H1 (cell line): ENCODE measurements around the gene SRPK3. TPM values are rescaled to one million over a fixed set of nuclear protein-coding genes. Genes with fewer than 3 reads are reported as not detected.

Experiments used
- CTCF ChIA-PET: fragments of 300-600 bp; sonication (Branson Sonifier 250); formaldehyde crosslinking; loops from one replicate; lab custom pipeline; 2021; ENCODE audit not compliant: partially characterized antibody; lab: Charles Lee
- POLR2A ChIA-PET: fragments of 300-600 bp; sonication (Branson Sonifier 250); formaldehyde crosslinking; loops from one replicate; lab custom pipeline; 2021; ENCODE audit warnings: inconsistent platforms; ENCODE audit not compliant: partially characterized antibody; lab: Charles Lee
- DNase-seq, 2 experiments: peaks; one replicate each; pipeline versions ENCODE4 v3.0.0 to v3.0.0-alpha.2; 2010 to 2022; ENCODE audit warnings: low spot score in 2 of 2, low read depth in 1 of 2, mixed read lengths in 1 of 2
- FAIRE-seq: peaks from 2 replicates; lab custom pipeline; 2011; peaks lifted over from hg19 to GRCh38; lab: Jason Lieb, UNC
- H2AFZ ChIP-seq: 2 replicates; pipeline ENCODE4 v1.8.1; 2012; ENCODE audit warnings: low read length, inconsistent platforms
- H2AK5ac ChIP-seq: 2 replicates; pipeline ENCODE4 v1.6.1; 2013; ENCODE audit warnings: low read depth, low read length
- H2BK120ac ChIP-seq: replicated peaks from 2 replicates; pipeline ENCODE3; 2013; ENCODE audit warnings: low read depth, low read length, inconsistent platforms
- H2BK12ac ChIP-seq: 2 replicates; pipeline ENCODE4 v1.6.1; 2013; ENCODE audit warnings: low read depth, low read length
- H2BK15ac ChIP-seq: 2 replicates; pipeline ENCODE4 v1.6.1; 2013; ENCODE audit warnings: low read length
- H2BK20ac ChIP-seq: 2 replicates; pipeline ENCODE4 v1.6.1; 2013; ENCODE audit warnings: low read length
- H2BK5ac ChIP-seq: 2 replicates; pipeline ENCODE4 v1.6.1; 2013; ENCODE audit warnings: low read depth, low read length
- H3K14ac ChIP-seq: 2 replicates; pipeline ENCODE4 v1.6.1; 2013; ENCODE audit warnings: inconsistent platforms; ENCODE audit not compliant: insufficient read length
- H3K18ac ChIP-seq: 2 replicates; pipeline ENCODE4 v1.6.1; 2013; ENCODE audit warnings: low read length; ENCODE audit errors: extremely low read depth
- H3K23ac ChIP-seq: 2 replicates; pipeline ENCODE4 v1.6.1; 2013; ENCODE audit warnings: inconsistent platforms; ENCODE audit not compliant: insufficient read length
- H3K23me2 ChIP-seq: 2 replicates; pipeline ENCODE4 v1.6.1; 2013; ENCODE audit warnings: low read depth, low read length
- H3K27ac ChIP-seq: 2 replicates; pipeline ENCODE4 v1.6.1; 2011; ENCODE audit warnings: low read depth, low read length, inconsistent platforms
- H3K27me3 ChIP-seq, 4 experiments: replicated peaks in 1 of 4; 1 replicate in 1 of 4; 2 replicates in 3 of 4; pipeline versions ENCODE4 v1.6.1 to v1.8.1; 2011 to 2013; ENCODE audit warnings: low read length in 3 of 4, mild to moderate bottlenecking in 3 of 4, inconsistent platforms in 2 of 4, mixed read lengths in 2 of 4, moderate library complexity in 1 of 4; ENCODE audit not compliant: control insufficient read depth in 3 of 4, insufficient read depth in 3 of 4; ENCODE audit errors: extremely low read depth in 1 of 4
- H3K36me3 ChIP-seq, 4 experiments: 2 replicates each; pipeline versions ENCODE4 v1.6.1 to v1.8.1; 2011 to 2013; ENCODE audit warnings: mild to moderate bottlenecking in 4 of 4, low read length in 3 of 4, moderate library complexity in 2 of 4, control low read depth in 1 of 4, inconsistent platforms in 1 of 4; ENCODE audit not compliant: insufficient read depth in 4 of 4, control insufficient read depth in 2 of 4
- H3K4ac ChIP-seq: replicated peaks from 2 replicates; pipeline ENCODE3; 2013; ENCODE audit warnings: low read length, low read depth, mixed read lengths, inconsistent platforms; ENCODE audit not compliant: insufficient read length
- H3K4me1 ChIP-seq, 4 experiments: replicated peaks in 1 of 4; 1 replicate in 1 of 4; 2 replicates in 3 of 4; pipeline versions ENCODE4 v1.6.1 to v1.8.1; 2011 to 2013; ENCODE audit warnings: low read length in 3 of 4, inconsistent platforms in 2 of 4, mixed read lengths in 1 of 4; ENCODE audit not compliant: insufficient read depth in 4 of 4, control insufficient read depth in 3 of 4
- H3K4me2 ChIP-seq, 2 experiments: 2 replicates each; pipeline versions ENCODE4 v1.6.1 to v1.8.1; 2011 to 2013; ENCODE audit warnings: low read depth in 2 of 2, low read length in 2 of 2, control low read depth in 1 of 2, inconsistent platforms in 1 of 2, mild to moderate bottlenecking in 1 of 2; ENCODE audit not compliant: insufficient read depth in 1 of 2
- H3K4me3 ChIP-seq, 4 experiments: fragments of 200-600, 300-600 bp in 1 of 4; sonication (generic), shearing (Covaris generic), sonication (Bioruptor Twin) in 1 of 4; 2 replicates each; pipeline versions ENCODE4 v1.5.1 to v1.8.1; 2011 to 2016; ENCODE audit warnings: low read length in 4 of 4, low read depth in 3 of 4, control low read depth in 2 of 4, inconsistent platforms in 2 of 4, mild to moderate bottlenecking in 2 of 4, mixed read lengths in 1 of 4, moderate library complexity in 1 of 4; ENCODE audit not compliant: insufficient read depth in 2 of 4; ENCODE audit errors: extremely low read depth in 1 of 4
- H3K56ac ChIP-seq: replicated peaks from 2 replicates; pipeline ENCODE3; 2013; ENCODE audit warnings: low read depth, mild to moderate bottlenecking, mixed read lengths, low read length, inconsistent platforms; ENCODE audit not compliant: insufficient read length
- H3K79me1 ChIP-seq: 2 replicates; pipeline ENCODE4 v1.6.1; 2013; ENCODE audit warnings: low read depth, low read length, control low read depth
- H3K79me2 ChIP-seq, 2 experiments: 2 replicates each; pipeline versions ENCODE4 v1.6.1 to v1.8.1; 2012 to 2013; ENCODE audit warnings: low read length in 2 of 2, mild to moderate bottlenecking in 2 of 2, inconsistent platforms in 1 of 2; ENCODE audit not compliant: insufficient read depth in 2 of 2, control insufficient read depth in 1 of 2
- H3K9ac ChIP-seq, 4 experiments: replicated peaks in 1 of 4; 1 replicate in 1 of 4; 2 replicates in 3 of 4; pipeline versions ENCODE4 v1.6.1 to v1.8.1; 2011 to 2013; ENCODE audit warnings: low read depth in 3 of 4, low read length in 3 of 4, control low read depth in 2 of 4, mild to moderate bottlenecking in 2 of 4, moderate library complexity in 2 of 4, inconsistent platforms in 1 of 4; ENCODE audit errors: extremely low read depth in 1 of 4
- H3K9me3 ChIP-seq, 2 experiments: 2 replicates each; pipeline versions ENCODE4 v1.6.1 to v1.8.1; 2012 to 2013; ENCODE audit warnings: mild to moderate bottlenecking in 2 of 2, moderate library complexity in 2 of 2, control low read depth in 1 of 2, inconsistent platforms in 1 of 2, low read depth in 1 of 2, low read length in 1 of 2, mixed read lengths in 1 of 2; ENCODE audit not compliant: insufficient read depth in 2 of 2
- H4K20me1 ChIP-seq, 2 experiments: replicated peaks in 1 of 2; 2 replicates each; pipeline versions ENCODE3 to v1.8.1; 2011 to 2013; ENCODE audit warnings: inconsistent platforms in 2 of 2, low read length in 2 of 2, mild to moderate bottlenecking in 1 of 2; ENCODE audit not compliant: insufficient read depth in 2 of 2, control insufficient read depth in 1 of 2
- H4K5ac ChIP-seq: 2 replicates; pipeline ENCODE4 v1.6.1; 2013; ENCODE audit warnings: low read length, low read depth, mixed read lengths, inconsistent platforms; ENCODE audit not compliant: insufficient read length
- H4K8ac ChIP-seq: 2 replicates; pipeline ENCODE4 v1.8.0; 2013; ENCODE audit warnings: mild to moderate bottlenecking, moderate library complexity, low read length, inconsistent platforms; ENCODE audit not compliant: insufficient read depth; ENCODE audit errors: extremely low read depth
- H4K91ac ChIP-seq: replicated peaks from 2 replicates; pipeline ENCODE3; 2013; ENCODE audit warnings: low read length, mixed read lengths, inconsistent platforms; ENCODE audit not compliant: insufficient read length
- BACH1 ChIP-seq: IDR thresholded peaks from 2 replicates; pipeline ENCODE4 v1.6.1; 2012; ENCODE audit warnings: low read length, improper control_type of control experiment
- CBX8 ChIP-seq: fragments of 300-800, 300-1000 bp; sonication (generic); IDR thresholded peaks from 2 replicates; pipeline ENCODE4 v1.7.1; 2016; ENCODE audit warnings: low read depth, low read length, borderline replicate concordance
- CEBPB ChIP-seq: IDR thresholded peaks from 2 replicates; pipeline ENCODE4 v1.6.1; 2012; ENCODE audit warnings: low read depth, low read length
- CHD1 ChIP-seq: IDR thresholded peaks from 2 replicates; pipeline ENCODE4 v1.6.1; 2012; ENCODE audit warnings: low read depth, low read length, improper control_type of control experiment
- CREB1 ChIP-seq: IDR thresholded peaks from 2 replicates; pipeline ENCODE4 v1.6.1; 2012; ENCODE audit warnings: inconsistent platforms
- JUND ChIP-seq: IDR thresholded peaks from 2 replicates; pipeline ENCODE4 v1.6.1; 2011; ENCODE audit warnings: mild to moderate bottlenecking, improper control_type of control experiment, low read length
- POU5F1 ChIP-seq: IDR thresholded peaks from 2 replicates; pipeline ENCODE4 v1.6.1; 2011; ENCODE audit warnings: low read depth, mild to moderate bottlenecking, low read length, moderate library complexity
- RAD21 ChIP-seq, 2 experiments: IDR thresholded peaks in 1 of 2; conservative IDR thresholded peaks in 1 of 2; 2 replicates each; pipeline ENCODE4 v1.6.1; 2011; ENCODE audit warnings: low read depth in 2 of 2, low read length in 2 of 2, improper control_type of control experiment in 1 of 2, inconsistent platforms in 1 of 2, mild to moderate bottlenecking in 1 of 2, moderate library complexity in 1 of 2
- RNF2 ChIP-seq: fragments of 200-900, 300-1000 bp; sonication (generic); IDR thresholded peaks from 2 replicates; pipeline ENCODE4 v1.7.1; 2016; ENCODE audit warnings: borderline replicate concordance, low read depth, mild to moderate bottlenecking, antibody characterized with exemption, low read length; ENCODE audit not compliant: poor library complexity, severe bottlenecking; ENCODE audit errors: missing control alignments
- RXRA ChIP-seq: IDR thresholded peaks from 2 replicates; pipeline ENCODE4 v1.6.1; 2011; ENCODE audit warnings: low read depth, mild to moderate bottlenecking, low read length, moderate library complexity; ENCODE audit not compliant: insufficient read depth
- whole genome bisulfite sequencing, 2 experiments: shearing (Covaris generic) in 1 of 2; methylation state at CpG; one replicate each; pipeline versions ENCODE4 v1.1.6 to v1.1.7; 2013 to 2015; ENCODE audit warnings: low lambda C conversion rate in 2 of 2, mixed read lengths in 2 of 2, inconsistent platforms in 1 of 2, low coverage in 1 of 2, missing lambda C conversion rate in 1 of 2; ENCODE audit not compliant: insufficient replicate concordance in 2 of 2, insufficient coverage in 1 of 2, insufficient read length in 1 of 2; ENCODE audit errors: extremely low coverage in 1 of 2, missing lambda C conversion rate in 1 of 2; 5-methylcytosine and 5-hydroxymethylcytosine counted together
- polyA plus RNA-seq, 7 experiments: library from polyadenylated mRNA; depleted of rRNA in 3 of 7; stranded (reverse) in 5 of 7; unstranded in 2 of 7; fragments of >200 nt in 5 of 7; fragments of 200-250 nt in 2 of 7; gene quantifications; 1 replicate in 5 of 7; 2 replicates in 1 of 7; 4 replicates in 1 of 7; pipeline versions ENCODE4 v1.2.1 to v1.2.3, GENCODE V29; 2011 to 2013; ENCODE audit warnings: missing spikeins in 2 of 7, mixed read lengths in 2 of 7
- total RNA-seq: library from RNA; stranded (reverse); fragmentation: NEBNext Ultra II Directional; extraction: Animal tissue kit (Norgen Biotek cat#: 25700); gene quantifications from 2 replicates; pipeline ENCODE4 v1.2.1, GENCODE V29; 2021
- TF ChIP-seq, protein P1 (sequence below), 3 experiments: IDR thresholded peaks; 1 replicate in 2 of 3; 2 replicates in 1 of 3; pipeline versions ENCODE4 v1.5.1 to v1.6.1; 2011; ENCODE audit warnings: low read length in 3 of 3, mild to moderate bottlenecking in 3 of 3, inconsistent platforms in 2 of 3, low read depth in 1 of 3, moderate library complexity in 1 of 3; ENCODE audit not compliant: insufficient read depth in 1 of 3; ENCODE audit errors: control extremely low read depth in 1 of 3

The SRPK3 gene
- total and polyA plus RNA-seq, 2 of the 8 experiments (the other 6 are each of a cell fraction or from before 2014, with no cell fraction given) = not detected

DNA sequence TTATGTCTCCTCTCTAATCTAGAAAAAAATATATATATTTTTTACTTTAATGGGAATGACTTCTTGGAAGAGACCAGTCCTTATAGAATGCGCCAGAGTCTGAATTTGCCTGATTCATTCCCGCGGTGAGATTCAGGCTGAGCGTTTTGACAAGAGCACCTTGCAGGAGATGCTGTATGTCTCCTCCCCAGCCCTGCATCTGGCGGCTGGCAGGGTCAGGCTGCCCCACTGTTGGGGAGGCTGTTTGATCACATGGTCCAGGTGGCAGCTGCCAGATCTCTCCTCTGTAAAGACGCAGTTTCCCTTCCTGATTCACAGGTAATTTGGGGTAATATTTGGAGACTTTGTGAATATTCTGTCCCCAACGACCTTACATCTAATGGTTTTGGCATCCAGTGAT, 39.8 kb downstream of the SRPK3 start:
- H3K9ac ChIP-seq = no peak overlapping the region
- H3K9me3 ChIP-seq = no peaks in the 10 kb centered on the region
- WGBS, 2 experiments = 82% methylated on average over 7 of the region's 7 CpGs; no CpG with 5 or more reads in 1 of the 2 experiments
- peaks cover 0 to 10% of the 10 kb centered on the region in 2 experiments for H4K20me1 ChIP-seq
- H2AK5ac ChIP-seq = no peak overlapping the region
- ChIA-PET CTCF (interaction anchor here (0.7 to 1.0 kb wide), 2 partner anchors 22 to 28 kb away, joined by 3 read pairs; no protein-coding TSS in a partner anchor), POLR2A (interaction anchor here (1.4 to 3.6 kb wide), 4 partner anchors 12 to 24 kb away, joined by 4 to 14 read pairs (median 8); no protein-coding TSS in a partner anchor)
- no peak overlapping the region for H2AFZ ChIP-seq
- H4K5ac ChIP-seq = no peak overlapping the region
- no peak overlapping the region; a peak in 1 of 4 replicates for H3K4me2 ChIP-seq
- no peak overlapping the region for H3K56ac ChIP-seq
- H3K14ac ChIP-seq = no peak overlapping the region
- H3K79me1 ChIP-seq = peaks cover 2% of the 10 kb centered on the region; the same call in 1 of the 2 replicates
- H4K91ac ChIP-seq = no peak overlapping the region
- H3K79me2 ChIP-seq = peaks cover 30 to 77% of the 10 kb centered on the region in 2 experiments
- no peak overlapping the region for H2BK120ac ChIP-seq
- H3K23me2 ChIP-seq = peaks cover 2% of the 10 kb centered on the region; the same call in 1 of the 2 replicates
- H3K36me3 ChIP-seq = no peaks in the 10 kb centered on the region; a peak in 1 of 8 replicates
- H2BK15ac ChIP-seq = no peak overlapping the region
- H4K8ac ChIP-seq = no peak overlapping the region
- H3K27ac ChIP-seq = no peak overlapping the region
- no peaks in the 10 kb centered on the region for H3K27me3 ChIP-seq
- no peak overlapping the region for H3K4ac ChIP-seq
- H3K18ac ChIP-seq = no peak overlapping the region
- FAIRE-seq (no peak), DNase-seq (no peak)
- H2BK5ac ChIP-seq = no peak overlapping the region
- no peak overlapping the region for H2BK20ac ChIP-seq
- H2BK12ac ChIP-seq = no peak overlapping the region
- no peak overlapping the region for H3K23ac ChIP-seq
- peaks cover 4 to 26% (median 13%) of the 10 kb centered on the region in 4 experiments for H3K4me1 ChIP-seq
- H3K4me3 ChIP-seq = no peak overlapping the region
- no peak for TF ChIP-seq JUND
- TF ChIP-seq RXRA = no peak
- TF ChIP-seq RAD21 (IDR thresholded peaks at IDR 0.05 in 1 of 2, conservative IDR thresholded peaks at IDR 0.05 in 1 of 2; ENCODE audit: low read depth in 2 of 2, low read length in 2 of 2) = no peak
- TF ChIP-seq CREB1 = no peak
- no peak for TF ChIP-seq POU5F1
- no peak for TF ChIP-seq RNF2
- TF ChIP-seq CHD1 = no peak
- TF ChIP-seq, protein P1, sequence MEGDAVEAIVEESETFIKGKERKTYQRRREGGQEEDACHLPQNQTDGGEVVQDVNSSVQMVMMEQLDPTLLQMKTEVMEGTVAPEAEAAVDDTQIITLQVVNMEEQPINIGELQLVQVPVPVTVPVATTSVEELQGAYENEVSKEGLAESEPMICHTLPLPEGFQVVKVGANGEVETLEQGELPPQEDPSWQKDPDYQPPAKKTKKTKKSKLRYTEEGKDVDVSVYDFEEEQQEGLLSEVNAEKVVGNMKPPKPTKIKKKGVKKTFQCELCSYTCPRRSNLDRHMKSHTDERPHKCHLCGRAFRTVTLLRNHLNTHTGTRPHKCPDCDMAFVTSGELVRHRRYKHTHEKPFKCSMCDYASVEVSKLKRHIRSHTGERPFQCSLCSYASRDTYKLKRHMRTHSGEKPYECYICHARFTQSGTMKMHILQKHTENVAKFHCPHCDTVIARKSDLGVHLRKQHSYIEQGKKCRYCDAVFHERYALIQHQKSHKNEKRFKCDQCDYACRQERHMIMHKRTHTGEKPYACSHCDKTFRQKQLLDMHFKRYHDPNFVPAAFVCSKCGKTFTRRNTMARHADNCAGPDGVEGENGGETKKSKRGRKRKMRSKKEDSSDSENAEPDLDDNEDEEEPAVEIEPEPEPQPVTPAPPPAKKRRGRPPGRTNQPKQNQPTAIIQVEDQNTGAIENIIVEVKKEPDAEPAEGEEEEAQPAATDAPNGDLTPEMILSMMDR (IDR thresholded peaks at IDR 0.05; ENCODE audit: control extremely low read depth in 1 of 3, insufficient read depth in 1 of 3, low read depth in 1 of 3, low read length in 3 of 3) = no peak
- TF ChIP-seq BACH1 = no peak
- no peak for TF ChIP-seq CEBPB
- no peak for TF ChIP-seq CBX8
